Measurements from ENCODE around the gene DCAF5.

Gene DCAF5

DNA sequence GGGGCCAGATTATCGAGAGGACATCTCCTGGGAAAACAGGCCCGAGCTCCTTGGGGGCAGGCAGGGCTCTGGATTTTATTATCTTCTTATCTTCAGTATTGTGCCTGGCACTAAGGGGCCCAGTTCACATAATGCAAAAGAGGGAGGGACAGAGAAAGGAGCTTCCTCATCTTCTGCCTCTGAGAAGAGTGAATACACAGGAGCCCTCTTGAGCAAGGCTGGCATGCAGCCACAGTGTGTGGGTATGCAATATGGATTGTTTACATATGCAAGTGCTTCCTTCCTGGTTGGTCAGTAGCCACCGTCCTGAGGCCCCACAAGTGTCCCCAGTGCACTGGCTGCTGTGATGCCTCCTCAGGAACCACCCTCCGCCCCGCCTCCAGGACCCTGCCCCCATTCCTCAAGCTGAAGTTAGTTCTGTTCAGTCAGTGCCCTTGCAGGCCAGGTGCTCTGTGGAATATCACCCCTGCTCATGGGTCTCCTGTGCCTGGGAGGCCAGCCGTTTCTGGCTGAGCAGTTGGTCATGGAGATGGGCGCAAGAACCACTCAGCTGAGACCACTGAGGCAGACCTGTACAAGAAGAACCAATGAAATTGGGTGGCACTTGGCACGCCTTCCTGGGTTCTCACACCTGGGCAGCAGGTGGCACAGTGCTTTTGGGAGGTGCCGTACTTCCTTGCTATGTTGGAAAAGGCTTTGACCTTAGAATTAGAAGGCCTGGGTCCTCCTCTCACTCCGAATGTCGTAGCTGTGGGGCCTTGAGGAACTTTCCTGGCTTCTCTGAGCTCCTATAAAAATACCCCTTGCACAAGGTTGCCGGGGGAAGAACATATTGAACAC lies 138.8 kb downstream of the DCAF5 start:
- TF ChIP-seq Cebpa-rat (IDR thresholded peaks at IDR 0.05): no peak
- H3K27ac ChIP-seq: no peak overlapping the region
- H3K4me2 ChIP-seq: peak overlapping the region; percentile 32; the same call in 1 of the 2 replicates

DNA sequence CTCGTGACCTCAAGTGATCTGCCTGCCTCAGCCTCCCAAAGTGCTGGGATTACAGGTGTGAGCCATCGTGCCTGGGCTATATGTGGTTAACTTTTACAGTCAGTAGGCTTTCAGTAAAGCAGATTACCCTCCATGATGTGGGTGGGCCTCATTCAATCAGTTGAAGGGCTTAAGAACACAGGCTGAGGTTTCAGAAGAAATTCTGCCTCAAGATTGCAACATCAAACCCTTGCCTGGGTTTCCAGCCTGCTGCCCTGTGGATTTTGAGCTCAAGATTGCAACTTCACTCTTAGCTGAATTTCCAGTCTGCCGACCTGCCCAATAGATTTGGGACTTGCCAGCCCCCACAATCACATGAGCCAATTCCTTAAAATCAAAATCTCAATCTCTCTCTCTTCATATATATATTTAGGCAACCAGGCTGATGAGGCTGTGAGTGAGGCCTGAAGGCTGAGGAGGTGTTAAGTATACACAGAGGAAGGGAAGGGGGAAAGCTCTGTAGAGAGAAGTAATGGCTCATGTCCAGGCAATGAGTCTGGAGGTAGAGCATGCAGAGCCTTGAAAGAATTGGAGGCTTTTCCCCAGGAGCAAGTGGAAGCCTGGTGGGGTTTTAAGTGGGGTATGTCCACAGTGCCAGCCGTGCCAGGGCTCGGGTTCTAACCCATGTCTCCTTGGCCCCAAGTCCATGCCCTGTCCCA lies 140.5 kb downstream of the DCAF5 start:
- H3K4me2 ChIP-seq: no peak overlapping the region
- TF ChIP-seq Cebpa-rat (IDR thresholded peaks at IDR 0.05): no peak
- no peaks in the 10 kb centered on the region for H3K36me3 ChIP-seq
- H3K9ac ChIP-seq: no peak overlapping the region
- H3K4me3 ChIP-seq: no peak overlapping the region
- H3K27ac ChIP-seq: no peak overlapping the region
- no peaks in the 10 kb centered on the region for H3K27me3 ChIP-seq
- H3K9me3 ChIP-seq: no peaks in the 10 kb centered on the region
- no peaks in the 10 kb centered on the region for H4K20me1 ChIP-seq
- H3K4me1 ChIP-seq: peaks cover 10% of the 10 kb centered on the region

More for the DNA sequence above, 138.8 kb downstream of the DCAF5 start:
- Histone ChIP-seq H4K20me1 (no peaks in the 10 kb centered on the region), H3K9ac (no peak overlapping the region), H3K4me3 (no peak overlapping the region), H3K4me1 (peaks cover 10% of the 10 kb centered on the region), H3K36me3 (no peaks in the 10 kb centered on the region), H3K9me3 (no peaks in the 10 kb centered on the region), H3K27me3 (no peaks in the 10 kb centered on the region)

DNA sequence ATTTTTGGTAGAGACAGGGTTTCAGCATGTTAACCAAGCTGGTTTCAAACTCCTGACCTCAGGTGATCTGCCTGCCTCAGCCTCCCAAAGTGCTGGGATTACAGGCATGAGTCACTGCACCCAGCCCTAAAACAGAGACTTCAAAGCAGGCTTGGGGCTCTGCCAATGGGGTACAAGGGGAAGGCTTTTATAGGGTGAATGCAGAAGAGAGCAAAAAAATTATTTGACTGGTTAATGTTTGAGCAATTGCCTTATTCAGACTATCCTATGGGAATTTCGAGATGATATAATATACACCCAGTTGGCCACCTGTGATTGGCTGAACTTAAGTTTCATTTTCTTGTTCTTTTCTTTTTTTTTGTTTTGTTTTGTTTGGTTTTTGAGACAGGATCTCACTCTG lies 142.3 kb downstream of the DCAF5 start:
- Histone ChIP-seq H3K9ac (no peak overlapping the region), H3K4me1 (peaks cover 10% of the 10 kb centered on the region), H3K36me3 (no peaks in the 10 kb centered on the region), H3K9me3 (no peaks in the 10 kb centered on the region), H3K4me2 (no peak overlapping the region), H3K27me3 (no peaks in the 10 kb centered on the region), H3K27ac (no peak overlapping the region), H4K20me1 (no peaks in the 10 kb centered on the region), H3K4me3 (no peak overlapping the region)
- no peak for TF ChIP-seq Cebpa-rat (IDR thresholded peaks at IDR 0.05)

GRCh38 chr14:69008421-69008884 lies 144.5 kb downstream of the DCAF5 start:
- no peak for TF ChIP-seq Cebpa-rat (IDR thresholded peaks at IDR 0.05)
- no peak overlapping the region for H3K4me3 ChIP-seq
- no peak overlapping the region for H3K4me2 ChIP-seq
- 0 out of 2 replicates have a peak, but pooled peaks cover under 1% of the 10 kb centered on the region for H3K4me1 ChIP-seq
- no peaks in the 10 kb centered on the region for H3K27me3 ChIP-seq
- no peaks in the 10 kb centered on the region for H3K9me3 ChIP-seq
- no peaks in the 10 kb centered on the region for H4K20me1 ChIP-seq
- H3K9ac ChIP-seq: no peak overlapping the region
- no peaks in the 10 kb centered on the region for H3K36me3 ChIP-seq
- no peak overlapping the region for H3K27ac ChIP-seq

DNA sequence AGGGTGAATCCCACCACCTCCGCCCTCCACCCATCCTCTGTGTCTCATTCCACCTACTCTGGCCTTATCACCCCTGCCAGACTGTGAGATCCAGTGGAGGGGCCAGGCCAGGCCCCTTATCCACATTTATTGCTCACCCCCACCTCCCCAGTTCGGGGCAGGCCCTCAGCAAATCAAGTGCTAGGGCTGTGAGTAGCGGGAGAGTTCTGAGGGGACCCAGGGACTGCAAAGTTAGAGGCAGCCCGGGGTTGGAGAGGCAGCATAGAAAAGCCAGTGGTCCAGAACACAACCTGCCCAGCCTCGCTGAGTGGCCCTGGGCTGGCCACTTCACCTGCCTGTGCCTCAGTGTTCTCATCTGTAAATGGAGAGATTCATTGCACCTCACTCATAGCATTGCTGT lies 146.6 kb downstream of the DCAF5 start:
- TF ChIP-seq Cebpa-rat (IDR thresholded peaks at IDR 0.05): no peak
- H3K9ac ChIP-seq: no peak overlapping the region
- H3K36me3 ChIP-seq: no peaks in the 10 kb centered on the region
- no peaks in the 10 kb centered on the region for H4K20me1 ChIP-seq
- H3K4me2 ChIP-seq: no peak overlapping the region
- no peaks in the 10 kb centered on the region for H3K4me1 ChIP-seq
- H3K27ac ChIP-seq: no peak overlapping the region
- no peaks in the 10 kb centered on the region for H3K9me3 ChIP-seq
- H3K27me3 ChIP-seq: no peaks in the 10 kb centered on the region
- H3K4me3 ChIP-seq: no peak overlapping the region

DNA sequence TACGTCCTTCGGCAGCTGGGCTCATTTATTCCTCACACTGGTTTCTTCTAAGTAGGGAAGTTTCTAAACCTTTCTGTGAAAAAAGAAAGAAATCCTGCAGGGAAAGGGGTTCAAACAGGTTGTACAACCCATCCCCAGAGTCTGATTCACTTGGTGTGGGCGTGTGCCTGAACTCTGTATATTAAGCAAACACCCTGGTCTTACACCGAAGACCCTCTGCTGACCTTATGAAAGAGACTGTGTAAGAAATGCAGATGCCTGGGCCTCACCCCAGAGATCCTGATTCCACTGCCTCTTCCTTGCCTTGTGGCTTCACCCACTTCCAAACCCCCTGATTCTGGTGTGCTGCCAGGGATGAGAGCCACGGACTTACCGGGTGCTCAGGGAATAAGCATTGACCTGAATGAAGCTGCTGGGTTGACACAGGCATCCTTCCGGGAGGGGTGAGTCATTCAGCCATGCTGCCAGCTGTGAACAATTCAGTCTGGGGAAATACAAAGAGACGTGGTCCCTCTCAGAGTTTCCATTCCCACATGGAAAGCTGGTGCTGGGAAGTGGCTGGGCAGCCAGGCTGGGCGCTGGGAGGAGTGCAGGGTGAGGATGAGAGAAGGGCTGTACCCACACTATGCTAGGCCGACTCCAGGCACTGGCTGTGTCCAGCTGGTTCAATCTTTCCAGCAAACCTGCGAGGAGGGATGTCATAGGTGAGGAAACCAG lies 147.3 kb downstream of the DCAF5 start:
- Histone ChIP-seq H3K9ac (no peak overlapping the region), H3K27ac (no peak overlapping the region), H4K20me1 (no peaks in the 10 kb centered on the region), H3K27me3 (no peaks in the 10 kb centered on the region), H3K36me3 (no peaks in the 10 kb centered on the region), H3K4me3 (no peak overlapping the region), H3K4me1 (no peaks in the 10 kb centered on the region), H3K9me3 (no peaks in the 10 kb centered on the region), H3K4me2 (no peak overlapping the region)
- no peak for TF ChIP-seq Cebpa-rat (IDR thresholded peaks at IDR 0.05)

DNA sequence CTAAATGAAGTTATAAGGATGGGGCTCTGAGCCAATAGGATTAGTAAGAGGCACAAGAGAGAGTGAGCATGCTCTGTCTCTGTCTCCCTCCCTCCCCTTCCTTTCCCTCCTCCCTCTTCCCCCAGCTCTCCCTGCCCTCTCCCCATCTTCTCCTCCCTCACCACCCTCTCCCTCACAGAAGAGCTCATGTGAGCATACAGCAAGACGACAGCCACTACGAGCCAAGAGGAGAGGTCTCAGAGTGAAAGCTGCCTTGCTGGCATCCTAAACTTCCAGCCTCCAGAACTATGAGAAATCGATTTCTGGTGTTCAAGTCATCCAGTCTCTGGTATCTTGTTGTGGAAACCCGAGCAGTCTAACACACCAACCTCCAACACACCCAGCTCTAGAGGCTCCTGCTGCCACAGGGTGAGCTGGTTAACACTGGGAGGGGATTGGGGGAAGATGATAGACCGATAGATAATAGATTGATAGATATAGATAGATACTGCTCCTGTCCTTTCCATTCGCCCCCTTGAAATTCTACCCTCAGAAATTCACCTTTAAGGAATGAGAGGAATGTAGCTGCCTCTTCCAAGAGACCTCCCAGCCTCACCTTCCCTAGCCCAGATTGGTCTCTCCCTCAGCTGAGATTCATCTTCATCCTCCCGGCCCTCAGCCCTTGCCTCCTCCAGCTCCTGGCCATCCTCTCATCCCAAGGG lies 148.0 kb downstream of the DCAF5 start:
- Histone ChIP-seq H3K4me3 (no peak overlapping the region), H3K9ac (no peak overlapping the region), H3K36me3 (no peaks in the 10 kb centered on the region), H4K20me1 (no peaks in the 10 kb centered on the region), H3K4me1 (no peaks in the 10 kb centered on the region), H3K27me3 (no peaks in the 10 kb centered on the region), H3K27ac (no peak overlapping the region), H3K4me2 (no peak overlapping the region), H3K9me3 (no peaks in the 10 kb centered on the region)
- no peak for TF ChIP-seq Cebpa-rat (IDR thresholded peaks at IDR 0.05)

DNA sequence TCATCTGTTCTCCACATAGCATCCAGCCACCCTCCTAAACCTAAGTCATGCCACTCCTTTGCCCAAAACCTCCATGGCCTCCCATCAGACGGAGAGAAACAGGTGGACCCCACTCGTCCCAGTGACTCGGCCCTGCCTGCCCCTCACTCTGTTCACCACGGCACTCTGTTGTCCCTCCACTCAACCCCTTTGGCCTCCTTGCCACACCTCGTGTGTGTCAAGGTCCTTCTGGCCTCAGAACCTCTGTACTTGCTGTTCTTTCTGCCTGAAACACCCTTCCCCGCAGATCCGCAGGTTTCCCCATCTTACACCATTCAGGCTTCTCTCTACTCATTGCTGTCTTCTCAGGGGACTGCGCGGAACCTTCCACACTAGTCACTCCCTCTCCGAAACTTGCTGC lies 149.3 kb downstream of the DCAF5 start:
- H3K36me3 ChIP-seq: no peaks in the 10 kb centered on the region
- H3K4me1 ChIP-seq: no peaks in the 10 kb centered on the region
- H4K20me1 ChIP-seq: no peaks in the 10 kb centered on the region
- no peaks in the 10 kb centered on the region for H3K9me3 ChIP-seq
- H3K27me3 ChIP-seq: no peaks in the 10 kb centered on the region
- no peak overlapping the region for H3K9ac ChIP-seq
- H3K4me3 ChIP-seq: no peak overlapping the region
- no peak for TF ChIP-seq Cebpa-rat (IDR thresholded peaks at IDR 0.05)
- no peak overlapping the region for H3K4me2 ChIP-seq
- no peak overlapping the region for H3K27ac ChIP-seq

- Histone ChIP-seq H4K20me1 (no peaks in the 10 kb centered on the region), H3K9ac (no peak overlapping the region), H3K4me3 (no peak overlapping the region), H3K36me3 (no peaks in the 10 kb centered on the region), H3K4me2 (no peak overlapping the region), H3K27me3 (no peaks in the 10 kb centered on the region), H3K9me3 (no peaks in the 10 kb centered on the region), H3K27ac (no peak overlapping the region), H3K4me1 (no peaks in the 10 kb centered on the region)
- TF ChIP-seq Cebpa-rat (IDR thresholded peaks at IDR 0.05): no peak
Observed at GRCh38 chr14:69002069-69002468, 150.8 kb downstream of the DCAF5 start.

Measured in BLaER1 (cell line).